Body of pancreas (tissue), 4 donors: Measurements from ENCODE around the gene KIRREL3.

Experiments used
- POLR2A ChIP-seq, 3 donors: fragments of 450-650 bp; IDR thresholded peaks; one replicate each; pipeline ENCODE4 v1.6.1; 2016; ENCODE audit warnings: antibody characterized with exemption in 3 of 3, mild to moderate bottlenecking in 2 of 3
- TF ChIP-seq, protein P1 (sequence below), 7 experiments: fragments of 450-650 bp in 4 of 7; fragments of 200-600 bp in 3 of 7; sonication (generic) in 3 of 7; IDR thresholded peaks; one replicate each; pipeline ENCODE4 v1.5.1; 2016 to 2019; ENCODE audit warnings: antibody characterized with exemption in 7 of 7

- TF ChIP-seq, protein P1, sequence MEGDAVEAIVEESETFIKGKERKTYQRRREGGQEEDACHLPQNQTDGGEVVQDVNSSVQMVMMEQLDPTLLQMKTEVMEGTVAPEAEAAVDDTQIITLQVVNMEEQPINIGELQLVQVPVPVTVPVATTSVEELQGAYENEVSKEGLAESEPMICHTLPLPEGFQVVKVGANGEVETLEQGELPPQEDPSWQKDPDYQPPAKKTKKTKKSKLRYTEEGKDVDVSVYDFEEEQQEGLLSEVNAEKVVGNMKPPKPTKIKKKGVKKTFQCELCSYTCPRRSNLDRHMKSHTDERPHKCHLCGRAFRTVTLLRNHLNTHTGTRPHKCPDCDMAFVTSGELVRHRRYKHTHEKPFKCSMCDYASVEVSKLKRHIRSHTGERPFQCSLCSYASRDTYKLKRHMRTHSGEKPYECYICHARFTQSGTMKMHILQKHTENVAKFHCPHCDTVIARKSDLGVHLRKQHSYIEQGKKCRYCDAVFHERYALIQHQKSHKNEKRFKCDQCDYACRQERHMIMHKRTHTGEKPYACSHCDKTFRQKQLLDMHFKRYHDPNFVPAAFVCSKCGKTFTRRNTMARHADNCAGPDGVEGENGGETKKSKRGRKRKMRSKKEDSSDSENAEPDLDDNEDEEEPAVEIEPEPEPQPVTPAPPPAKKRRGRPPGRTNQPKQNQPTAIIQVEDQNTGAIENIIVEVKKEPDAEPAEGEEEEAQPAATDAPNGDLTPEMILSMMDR (IDR thresholded peaks at IDR 0.05): no peak
- no peak for TF ChIP-seq POLR2A (IDR thresholded peaks at IDR 0.05)
Measured at GRCh38 chr11:126406368-126406767, 594.2 kb downstream of the KIRREL3 start.
